CD1c-positive myeloid dendritic cell (primary cell): ENCODE data around the gene APLP1.
"Not testable (repeated sequence)": the region's sequence is repeated elsewhere in the genome, so short reads cannot be mapped to it uniquely, and the experiment has no call there.

Source experiments
- DNase-seq: peaks from one replicate; pipeline ENCODE4 v3.0.0-alpha.2; 2016; ENCODE audit errors: extremely low spot score

APLP1 gene

GRCh38 chr19:35882114-35882832, 13.9 kb downstream of the APLP1 start:
- DNase-seq: peak; percentile 76

- no peak for DNase-seq
Measured at GRCh38 chr19:35883882-35884281, 15.5 kb downstream of the APLP1 start.

GRCh38 chr19:35885225-35885738, 16.9 kb downstream of the APLP1 start:
- DNase-seq: no peak

- DNase-seq: no peak
Measured at GRCh38 chr19:35885904-35886303, 17.5 kb downstream of the APLP1 start.

GRCh38 chr19:35887197-35887596, 18.8 kb downstream of the APLP1 start:
- DNase-seq: no peak

GRCh38 chr19:35888398-35888797, 20.0 kb downstream of the APLP1 start:
- no peak for DNase-seq

- DNase-seq: no peak
Measured at GRCh38 chr19:35889370-35890112, 21.2 kb downstream of the APLP1 start.

- DNase-seq: no peak
Measured at GRCh38 chr19:35890113-35890650, 21.8 kb downstream of the APLP1 start.

GRCh38 chr19:35891819-35892218, 23.4 kb downstream of the APLP1 start:
- DNase-seq: not testable (repeated sequence)

GRCh38 chr19:35894342-35894741, 26.0 kb downstream of the APLP1 start:
- no peak for DNase-seq

- no peak for DNase-seq
Measured at GRCh38 chr19:35895911-35896642, 27.7 kb downstream of the APLP1 start.

GRCh38 chr19:35896643-35897040, 28.3 kb downstream of the APLP1 start:
- DNase-seq: no peak

- no peak for DNase-seq
Measured at GRCh38 chr19:35897706-35898451, 29.5 kb downstream of the APLP1 start.

- no peak for DNase-seq
Measured at GRCh38 chr19:35898499-35898809, 30.1 kb downstream of the APLP1 start.

- DNase-seq: peak; percentile 95
Measured at GRCh38 chr19:35899547-35900214, 31.3 kb downstream of the APLP1 start.

- no peak for DNase-seq
Measured at GRCh38 chr19:35901055-35901644, 32.8 kb downstream of the APLP1 start.

- peak; percentile 76 for DNase-seq
Measured at GRCh38 chr19:35901854-35902661, 33.7 kb downstream of the APLP1 start, which contains the start of gene HCST. TSS of gene HCST (plus strand) at chr19:35902529. CDS start at chr19:35902594, 65 bp downstream.

- no peak for DNase-seq
Measured at GRCh38 chr19:35902870-35903475, 34.6 kb downstream of the APLP1 start.

- peak; percentile 95 for DNase-seq
Measured at GRCh38 chr19:35903550-35904179, 35.3 kb downstream of the APLP1 start.
